Activated CD8-positive, alpha-beta memory T cell treated with anti-CD3 and anti-CD28 coated beads for 1 hour (primary cell): ENCODE results near the gene UBE2K.
"Not testable (repeated sequence)": the region's sequence is repeated elsewhere in the genome, so short reads cannot be mapped to it uniquely, and the experiment has no call there.

ENCODE experiments used
- DNase-seq, 2 donors: peaks; one replicate each; pipeline ENCODE4 v3.0.0-alpha.2; 2020; ENCODE audit warnings: low read depth in 1 of 2; ENCODE audit errors: extremely low read depth in 1 of 2

Gene UBE2K

DNA sequence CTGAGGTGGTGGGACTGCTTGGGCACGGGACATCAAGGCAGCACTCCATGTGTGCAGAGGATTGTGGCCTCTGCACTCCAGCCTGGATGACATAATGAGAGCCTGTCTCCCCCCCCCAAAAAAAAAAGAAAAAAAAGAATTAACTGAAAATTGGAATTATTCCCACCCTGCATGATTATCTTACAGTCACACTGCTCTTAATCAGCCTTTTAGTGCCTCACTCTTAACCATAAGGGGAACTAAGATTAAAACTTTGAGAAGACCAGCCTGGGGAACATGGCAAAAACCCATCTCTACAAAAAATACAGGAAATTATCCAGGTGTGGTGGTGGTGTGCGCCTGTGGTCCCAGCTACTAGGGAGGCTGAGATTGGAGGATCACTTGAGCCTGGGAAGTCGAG lies 94.6 kb downstream of the UBE2K start:
- no peak for DNase-seq

DNA sequence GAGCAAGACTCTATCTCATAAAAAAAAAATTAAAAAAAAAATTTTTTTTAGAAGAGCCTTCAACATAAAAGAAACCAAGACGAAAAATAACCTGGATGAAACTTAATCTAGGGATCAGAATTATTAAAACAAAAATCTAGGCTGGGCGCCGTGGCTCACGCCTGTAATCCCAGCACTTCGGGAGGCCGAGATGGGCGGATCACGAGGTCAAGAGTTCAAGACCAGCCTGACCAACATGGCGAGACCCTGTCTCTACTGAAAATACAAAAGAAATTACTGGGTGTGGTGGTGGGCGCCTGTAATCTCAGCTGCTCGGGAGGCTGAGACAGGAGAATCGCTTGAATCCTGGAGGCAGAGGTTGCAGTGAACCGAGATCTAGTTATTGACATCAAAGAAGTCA lies 95.0 kb downstream of the UBE2K start:
- not testable (repeated sequence) for DNase-seq

GRCh38 chr4:39802005-39802404 lies 104.1 kb downstream of the UBE2K start:
- DNase-seq, result no peak

DNA sequence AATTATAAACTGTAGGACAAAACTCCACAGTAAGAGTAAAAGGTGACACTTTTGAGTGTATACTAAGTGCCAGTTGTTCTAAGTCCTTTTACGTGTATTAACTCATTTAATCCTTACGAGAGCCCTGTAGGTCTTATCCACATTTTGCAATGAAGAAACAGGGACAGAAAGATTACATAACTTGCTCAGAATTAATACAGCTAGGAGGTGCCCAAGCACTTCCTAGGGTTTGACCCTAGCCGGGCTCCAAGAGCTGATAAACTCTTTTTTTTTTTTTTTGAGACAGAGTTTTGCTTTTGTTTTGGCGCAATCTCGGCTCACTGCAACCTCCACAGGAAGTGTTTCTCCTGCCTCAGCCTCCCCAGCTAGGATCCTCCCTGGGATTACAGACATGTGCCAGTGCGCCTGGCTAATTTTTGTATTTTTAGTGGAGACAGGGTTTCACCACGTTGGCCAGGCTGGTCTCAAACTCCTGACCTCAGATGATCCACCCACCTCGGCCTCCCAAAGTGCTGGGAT lies 110.4 kb downstream of the UBE2K start:
- no peak for DNase-seq

DNA sequence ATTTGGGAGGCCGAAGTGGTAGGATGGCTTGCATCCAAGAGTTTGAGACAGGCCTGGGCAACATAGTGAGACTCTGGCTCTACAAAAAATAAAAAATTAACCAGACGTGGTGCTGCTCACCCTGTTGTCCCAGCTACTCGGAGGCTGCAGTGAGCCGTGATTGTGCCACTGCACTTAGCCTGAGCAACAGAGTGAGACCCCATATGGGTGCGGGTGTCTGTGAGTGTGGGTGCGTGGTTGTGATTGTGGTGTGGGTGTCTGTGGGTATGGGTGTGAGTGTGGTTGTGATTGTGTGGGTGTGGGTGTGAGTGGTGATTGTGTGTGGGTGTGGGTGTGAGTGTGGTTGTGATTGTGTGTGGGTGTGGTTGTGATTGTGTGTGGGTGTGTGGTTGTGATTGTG lies 114.6 kb downstream of the UBE2K start:
- no peak for DNase-seq

DNA sequence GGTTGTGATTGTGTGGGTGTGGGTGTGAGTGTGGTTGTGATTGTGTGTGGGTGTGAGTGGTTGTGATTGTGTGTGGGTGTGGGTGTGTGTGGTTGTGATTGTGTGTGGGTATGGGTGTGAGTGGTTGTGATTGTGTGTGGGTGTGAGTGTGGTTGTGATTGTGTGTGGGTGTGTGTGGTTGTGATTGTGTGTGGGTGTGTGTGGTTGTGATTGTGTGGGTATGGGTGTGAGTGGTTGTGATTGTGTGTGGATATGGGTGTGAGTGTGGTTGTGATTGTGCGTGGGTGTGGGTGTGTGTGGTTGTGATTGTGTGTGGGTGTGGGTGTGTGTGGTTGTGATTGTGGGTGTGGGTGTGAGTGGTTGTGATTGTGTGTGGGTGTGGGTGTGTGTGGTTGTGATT lies 115.1 kb downstream of the UBE2K start:
- not testable (repeated sequence) for DNase-seq

GRCh38 chr4:39813761-39814160 lies 115.8 kb downstream of the UBE2K start:
- not testable (repeated sequence) for DNase-seq

- no peak for DNase-seq
Measured at GRCh38 chr4:39814403-39815185, 116.7 kb downstream of the UBE2K start.

DNA sequence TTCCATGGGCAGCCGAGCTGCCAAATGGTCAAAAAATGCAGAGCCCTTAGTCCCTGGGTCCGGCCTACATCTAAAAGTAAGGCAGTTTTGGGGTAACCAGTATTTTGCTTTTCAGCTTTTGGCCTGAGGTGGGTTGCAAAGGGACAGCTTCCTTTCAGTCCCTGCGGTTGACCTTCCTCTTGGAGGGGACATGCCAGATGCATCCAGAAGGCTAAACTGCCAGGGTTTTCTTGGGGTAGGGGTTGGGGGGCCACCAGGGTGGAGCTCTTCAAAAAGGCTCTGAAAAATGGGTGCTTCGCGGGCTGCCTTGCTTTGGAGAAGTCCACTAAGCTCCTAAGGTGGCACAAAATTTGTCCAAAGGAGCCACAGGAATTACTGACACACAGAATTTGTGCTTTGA lies 120.7 kb downstream of the UBE2K start:
- no peak for DNase-seq

- no peak for DNase-seq
Measured at GRCh38 chr4:39820186-39820585, 122.2 kb downstream of the UBE2K start.

DNA sequence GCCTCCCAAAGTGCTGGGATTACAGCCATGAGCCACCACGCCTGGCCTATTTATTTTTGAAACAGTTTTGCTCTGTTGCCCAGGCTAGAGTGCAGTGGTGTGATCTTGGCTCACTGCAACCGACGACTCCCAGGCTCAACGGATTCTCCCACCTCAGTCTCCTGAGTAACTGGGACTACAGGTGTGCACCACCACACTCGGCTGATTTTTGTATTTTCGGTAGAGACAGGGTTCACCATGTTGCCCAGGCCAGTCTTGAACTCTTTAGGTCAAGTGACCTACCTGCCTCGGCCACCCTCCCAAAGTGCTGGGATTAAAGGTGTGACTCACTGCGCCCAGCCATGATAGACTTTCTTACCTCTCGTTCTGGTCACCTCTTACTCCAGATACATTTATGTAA lies 124.0 kb downstream of the UBE2K start:
- DNase-seq, result no peak

DNA sequence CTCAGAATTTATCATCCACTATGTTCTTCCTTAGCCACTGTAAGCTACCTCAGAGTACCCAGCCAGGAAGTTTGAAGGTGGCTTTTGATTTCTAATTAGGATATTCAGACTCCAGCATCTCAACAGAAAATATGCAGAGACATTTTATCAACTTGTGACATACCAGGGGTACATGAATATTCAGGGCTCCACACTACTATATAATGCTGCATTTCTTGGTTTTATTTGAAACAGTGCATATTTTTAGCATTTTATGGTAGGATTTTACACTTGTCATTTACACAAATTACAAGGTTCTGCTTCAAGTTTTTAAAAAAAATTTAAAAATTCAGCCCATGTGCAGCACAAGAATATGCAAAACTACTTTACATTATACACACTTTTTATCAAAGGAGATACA lies 124.7 kb downstream of the UBE2K start:
- DNase-seq, result no peak

- DNase-seq, result no peak
Measured at GRCh38 chr4:39823191-39823590, 125.3 kb downstream of the UBE2K start.

DNA sequence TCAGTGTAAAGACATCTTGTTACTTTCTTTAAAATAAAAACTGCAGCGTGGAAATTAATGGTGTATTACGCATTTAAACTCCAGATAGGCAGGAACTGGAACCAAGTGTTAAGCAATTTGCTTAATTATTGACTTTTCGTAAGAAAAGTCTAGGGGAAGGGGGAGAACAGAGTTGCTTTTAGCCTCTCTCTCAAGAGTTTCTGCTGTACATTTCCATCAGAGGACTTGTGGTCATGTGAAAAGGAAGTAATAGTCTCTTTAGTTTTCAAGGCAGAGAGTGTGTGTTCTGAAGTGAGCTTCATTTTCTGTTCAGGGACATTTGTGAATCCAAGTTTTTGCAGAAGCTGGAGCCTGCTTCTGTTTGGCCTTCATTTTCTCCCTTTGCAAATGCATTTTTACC lies 127.2 kb downstream of the UBE2K start:
- no peak for DNase-seq

GRCh38 chr4:39825741-39826231 lies 127.8 kb downstream of the UBE2K start:
- DNase-seq, result no peak
